GM12872 (cell line): Measurements from ENCODE around the gene CPXM2.

Source experiments
- CTCF ChIP-seq: IDR thresholded peaks from 3 replicates; pipeline ENCODE4 v1.5.1; 2011; ENCODE audit warnings: low read depth, mild to moderate bottlenecking, low read length, moderate library complexity; ENCODE audit not compliant: insufficient read depth

Gene CPXM2

GRCh38 chr10:123884351-123884906, 7.2 kb downstream of the CPXM2 start:
- no peak for TF ChIP-seq CTCF

- no peak for TF ChIP-seq CTCF
Measured at GRCh38 chr10:123883673-123884320, 7.8 kb downstream of the CPXM2 start.

GRCh38 chr10:123882681-123883445, 8.7 kb downstream of the CPXM2 start:
- TF ChIP-seq CTCF = no peak

- no peak for TF ChIP-seq CTCF
Measured at GRCh38 chr10:123882177-123882576, 9.4 kb downstream of the CPXM2 start.

GRCh38 chr10:123879606-123880257, 11.9 kb downstream of the CPXM2 start:
- no peak for TF ChIP-seq CTCF

GRCh38 chr10:123878666-123879303, 12.8 kb downstream of the CPXM2 start:
- TF ChIP-seq CTCF = no peak

GRCh38 chr10:123870260-123870659, 21.3 kb downstream of the CPXM2 start:
- TF ChIP-seq CTCF = no peak
